Liver (tissue), 9 donors: ENCODE data around the gene LRRC27. TPM values are rescaled to one million over a fixed set of nuclear protein-coding genes. Genes with fewer than 3 reads are reported as not detected.

Source experiments
- DNase-seq: peaks from one replicate; pipeline ENCODE4 v3.0.0-alpha.2; 2017; ENCODE audit warnings: low spot score
- H3K27ac ChIP-seq, 2 donors: one replicate each; pipeline ENCODE4 v1.7.0; 2013; ENCODE audit warnings: inconsistent platforms in 2 of 2, low read length in 2 of 2, control low read depth in 1 of 2, low read depth in 1 of 2, mild to moderate bottlenecking in 1 of 2
- H3K27me3 ChIP-seq, 4 donors: one replicate each; pipeline versions ENCODE4 v1.6.1 to v1.7.0; 2013; ENCODE audit warnings: low read length in 3 of 4, inconsistent platforms in 1 of 4, mild to moderate bottlenecking in 1 of 4, moderate library complexity in 1 of 4; ENCODE audit not compliant: control insufficient read depth in 4 of 4, insufficient read depth in 4 of 4
- H3K36me3 ChIP-seq, 4 donors: one replicate each; pipeline versions ENCODE4 v1.6.1 to v1.7.0; 2013; ENCODE audit warnings: low read length in 3 of 4, mild to moderate bottlenecking in 3 of 4, low read depth in 1 of 4, moderate library complexity in 1 of 4; ENCODE audit not compliant: control insufficient read depth in 4 of 4, insufficient read depth in 3 of 4
- H3K4me1 ChIP-seq, 4 donors: one replicate each; pipeline versions ENCODE4 v1.6.1 to v1.7.0; 2013; ENCODE audit warnings: low read length in 3 of 4, mild to moderate bottlenecking in 3 of 4, moderate library complexity in 1 of 4; ENCODE audit not compliant: control insufficient read depth in 4 of 4, insufficient read depth in 4 of 4
- H3K4me3 ChIP-seq, 3 donors: one replicate each; pipeline versions ENCODE4 v1.6.1 to v1.7.0; 2013; ENCODE audit warnings: low read length in 3 of 3, control low read depth in 1 of 3, low read depth in 1 of 3, mild to moderate bottlenecking in 1 of 3
- H3K9ac ChIP-seq, 2 donors: one replicate each; pipeline ENCODE4 v1.7.0; 2013; ENCODE audit warnings: low read length in 2 of 2, mild to moderate bottlenecking in 2 of 2, moderate library complexity in 2 of 2, control low read depth in 1 of 2, low read depth in 1 of 2
- H3K9me3 ChIP-seq, 4 donors: one replicate each; pipeline versions ENCODE4 v1.6.1 to v1.7.0; 2013; ENCODE audit warnings: low read length in 3 of 4; ENCODE audit not compliant: control insufficient read depth in 4 of 4
- ATF3 ChIP-seq: IDR thresholded peaks from 2 replicates; pipeline ENCODE4 v1.6.1; 2016; ENCODE audit warnings: antibody characterized with exemption
- CTCF ChIP-seq: fragments of 150-350 bp; IDR thresholded peaks from 2 replicates; pipeline ENCODE4 v1.5.1; 2017; ENCODE audit warnings: improper control_type of control experiment, low read depth, low read length; ENCODE audit not compliant: missing input control
- EGR1 ChIP-seq, 2 donors: IDR thresholded peaks; 2 replicates each; pipeline ENCODE4 v1.6.1; 2016 to 2018; ENCODE audit warnings: antibody characterized with exemption in 2 of 2, low read depth in 2 of 2
- FOXA1 ChIP-seq: IDR thresholded peaks from 2 replicates; pipeline ENCODE4 v1.6.1; 2016; ENCODE audit warnings: antibody characterized with exemption
- FOXA2 ChIP-seq: IDR thresholded peaks from 2 replicates; pipeline ENCODE4 v1.6.1; 2016; ENCODE audit warnings: antibody characterized with exemption
- GABPA ChIP-seq, 2 donors: IDR thresholded peaks in 1 of 2; conservative IDR thresholded peaks in 1 of 2; 2 replicates each; pipeline ENCODE4 v1.6.1; 2016; ENCODE audit warnings: antibody characterized with exemption in 2 of 2, mild to moderate bottlenecking in 1 of 2, moderate library complexity in 1 of 2
- HNF4A ChIP-seq, 2 donors: conservative IDR thresholded peaks; 2 replicates each; pipeline ENCODE4 v1.6.1; 2016; ENCODE audit warnings: antibody characterized with exemption in 2 of 2, mild to moderate bottlenecking in 2 of 2
- HNF4G ChIP-seq: IDR thresholded peaks from 2 replicates; pipeline ENCODE4 v1.6.1; 2016; ENCODE audit warnings: antibody characterized with exemption
- JUND ChIP-seq, 2 donors: IDR thresholded peaks; 2 replicates each; pipeline ENCODE4 v1.6.1; 2016; ENCODE audit warnings: antibody characterized with exemption in 2 of 2
- MAX ChIP-seq: IDR thresholded peaks from 2 replicates; pipeline ENCODE4 v1.6.1; 2016; ENCODE audit warnings: antibody characterized with exemption
- NR2F2 ChIP-seq: IDR thresholded peaks from 2 replicates; pipeline ENCODE4 v1.6.1; 2016; ENCODE audit warnings: antibody characterized with exemption
- RAD21 ChIP-seq, 2 donors: IDR thresholded peaks; 2 replicates each; pipeline ENCODE4 v1.6.1; 2016; ENCODE audit warnings: antibody characterized with exemption in 2 of 2, mild to moderate bottlenecking in 2 of 2
- REST ChIP-seq: IDR thresholded peaks from 2 replicates; pipeline ENCODE4 v1.6.1; 2016; ENCODE audit warnings: antibody characterized with exemption, mild to moderate bottlenecking
- RXRA ChIP-seq, 2 donors: IDR thresholded peaks; 2 replicates each; pipeline ENCODE4 v1.6.1; 2017 to 2018; ENCODE audit warnings: antibody characterized with exemption in 2 of 2, mild to moderate bottlenecking in 1 of 2
- SP1 ChIP-seq: IDR thresholded peaks from 2 replicates; pipeline ENCODE4 v1.6.1; 2018; ENCODE audit warnings: antibody characterized with exemption, mild to moderate bottlenecking
- TAF1 ChIP-seq: conservative IDR thresholded peaks from 2 replicates; pipeline ENCODE4 v1.6.1; 2016; ENCODE audit warnings: antibody characterized with exemption, mild to moderate bottlenecking
- YY1 ChIP-seq: IDR thresholded peaks from 2 replicates; pipeline ENCODE4 v1.6.1; 2016; ENCODE audit warnings: antibody characterized with exemption, mild to moderate bottlenecking
- ZBTB33 ChIP-seq: IDR thresholded peaks from 2 replicates; pipeline ENCODE4 v1.6.1; 2016; ENCODE audit warnings: antibody characterized with exemption
- WGBS: extraction: QIAGEN DNeasy Blood & Tissue Kit; methylation state at CpG from one replicate; pipeline ENCODE4 v1.1.7; 2013; 5-methylcytosine and 5-hydroxymethylcytosine counted together
- polyA plus RNA-seq, 2 donors: library from polyadenylated mRNA; stranded (reverse) in 1 of 2; unstranded in 1 of 2; fragments of 200-250 nt in 1 of 2; fragments of >200 nt in 1 of 2; fragmentation: Nextera tagmentation in 1 of 2; extraction: Ambion mirVana in 1 of 2; gene quantifications; one replicate each; pipeline versions ENCODE4 v1.2.1 to v1.2.3, GENCODE V29; 2013 to 2015
- total RNA-seq, 2 donors: library from RNA; depleted of rRNA; stranded (reverse); fragments of >200 nt; gene quantifications; one replicate each; pipeline ENCODE4 v1.2.3, GENCODE V29; 2014
- donor health status: healthy.
- donor health status: healthy.
- donor health status: healthy.
- donor health status: healthy.
- donor health status: healthy.

The LRRC27 gene
- total and polyA plus RNA-seq, 4 donors: 1.8 to 2.8 (median 2.6) TPM

GRCh38 chr10:132402781-132403241 is 70.8 kb downstream of the LRRC27 start (continued):
- TF ChIP-seq RXRA (IDR thresholded peaks at IDR 0.05) (no peak), ATF3 (no peak)

- DNase-seq: no peak
- H3K9ac ChIP-seq: no peak overlapping the region
- H3K4me1 ChIP-seq: peaks cover 0 to 20% (median 7%) of the 10 kb centered on the region in 4 donors
- H3K9me3 ChIP-seq: no peaks in the 10 kb centered on the region
- TF ChIP-seq ATF3 (no peak), MAX (no peak), HNF4A (conservative IDR thresholded peaks at IDR 0.05) (no peak), RAD21 (IDR thresholded peaks at IDR 0.05) (no peak), SP1 (no peak), FOXA1 (no peak), FOXA2 (no peak), TAF1 (no peak), NR2F2 (no peak), REST (no peak), ZBTB33 (no peak), CTCF (no peak), JUND (IDR thresholded peaks at IDR 0.05) (no peak), YY1 (no peak), GABPA (IDR thresholded peaks at IDR 0.05 in 1 of 2, conservative IDR thresholded peaks at IDR 0.05 in 1 of 2) (no peak), EGR1 (IDR thresholded peaks at IDR 0.05; ENCODE audit: low read depth in 2 of 2) (no peak), HNF4G (no peak), RXRA (IDR thresholded peaks at IDR 0.05) (no peak)
- no peak overlapping the region for H3K4me3 ChIP-seq
- 86% methylated on average over 25 of the region's 25 CpGs for WGBS
- H3K27me3 ChIP-seq: no peaks in the 10 kb centered on the region
- no peak overlapping the region for H3K27ac ChIP-seq
- peaks cover 0 to 6% (median 2%) of the 10 kb centered on the region in 4 donors for H3K36me3 ChIP-seq
Measured at GRCh38 chr10:132403511-132404168, 71.6 kb downstream of the LRRC27 start.
